ENCODE results near the gene ZNF473.

- no peak for TF ChIP-seq CTCF (IDR thresholded peaks at IDR 0.05)
- TF ChIP-seq POLR2AphosphoS5 (IDR thresholded peaks at IDR 0.05), result no peak
Observed at GRCh38 chr19:50047671-50048070, 21.9 kb downstream of the ZNF473 start.
